ENCODE data around the gene NBAS. TPM values are rescaled to one million over a fixed set of nuclear protein-coding genes. Genes with fewer than 3 reads are reported as not detected.

The NBAS gene
- total and polyA plus RNA-seq, 9 of the 15 experiments (the other 6 are each of a cell fraction or from before 2014, with no cell fraction given) = 15.3 to 94.4 (median 69.9) TPM

GRCh38 chr2:15200581-15200980 lies 360.6 kb downstream of the NBAS start (continued):
- no peak for TF ChIP-seq MITF (IDR thresholded peaks at IDR 0.05)
- no peak for TF ChIP-seq BMI1 (IDR thresholded peaks at IDR 0.05; ENCODE audit: low read length)
- no peak for TF ChIP-seq CREBBP (IDR thresholded peaks at IDR 0.05; ENCODE audit: low read depth, low read length)
- peak; percentile 76 for TF ChIP-seq TEAD4 (IDR thresholded peaks at IDR 0.05; ENCODE audit: low read length)
- no peak for TF ChIP-seq TEAD4 (CRISPR knock-in tag; IDR thresholded peaks at IDR 0.05; ENCODE audit: borderline replicate concordance)
- TF ChIP-seq EP300 (IDR thresholded peaks at IDR 0.05; ENCODE audit: low read length) = peak; percentile 26; the same call in 1 of the 2 replicates
- no peak for TF ChIP-seq ZNF551 (CRISPR knock-in tag; IDR thresholded peaks at IDR 0.05)
- TF ChIP-seq HNRNPL (IDR thresholded peaks at IDR 0.05; ENCODE audit: low read depth, low read length) = no peak
- no peak for TF ChIP-seq DNMT1 (IDR thresholded peaks at IDR 0.05)
- TF ChIP-seq TCF3 (CRISPR knock-in tag; IDR thresholded peaks at IDR 0.05) = peak; percentile 84
- peak; percentile 58 for TF ChIP-seq CBFA2T2 (conservative IDR thresholded peaks at IDR 0.05)
- TF ChIP-seq FUS (optimal IDR thresholded peaks at IDR 0.05; ENCODE audit: low read depth, low read length) = no peak
- TF ChIP-seq ZBTB49 (CRISPR knock-in tag; IDR thresholded peaks at IDR 0.05; ENCODE audit: borderline replicate concordance) = no peak
- TF ChIP-seq SMARCE1 (IDR thresholded peaks at IDR 0.05) = 0 out of 2 replicates have a peak, but pooled peaks have one; percentile 56
- no peak for TF ChIP-seq SRSF7 (optimal IDR thresholded peaks at IDR 0.05; ENCODE audit: low read depth, low read length)
- TF ChIP-seq ZFP1 (CRISPR knock-in tag; IDR thresholded peaks at IDR 0.05) = no peak
- peak; percentile 24; the same call in 1 of the 2 replicates for TF ChIP-seq SOX6 (IDR thresholded peaks at IDR 0.05)
- no peak for TF ChIP-seq STAT5B (CRISPR knock-in tag; IDR thresholded peaks at IDR 0.05)
- no peak for TF ChIP-seq STAT5A (IDR thresholded peaks at IDR 0.05; ENCODE audit: borderline replicate concordance, low read length)
- TF ChIP-seq ESRRA (IDR thresholded peaks at IDR 0.05; ENCODE audit: borderline replicate concordance, low read depth) = peak; percentile 37; the same call in 1 of the 2 replicates
- TF ChIP-seq ZNF518B (CRISPR knock-in tag; IDR thresholded peaks at IDR 0.05) = no peak
- 0 out of 4 replicates have a peak, but pooled peaks of 1 of the 2 experiments have one; percentile 10 for TF ChIP-seq HDAC1 (IDR thresholded peaks at IDR 0.05)
- TF ChIP-seq PKNOX1 (IDR thresholded peaks at IDR 0.05) = peak; percentile 21; the same call in 1 of the 2 replicates
- 0 out of 2 replicates have a peak, but pooled peaks have one; percentile 25 for TF ChIP-seq MTA2 (IDR thresholded peaks at IDR 0.05; ENCODE audit: low read depth)

Measured in K562 (cell line).